Activated T-helper 1 cell treated with anti-CD3 and anti-CD28 coated beads, Interleukin-2, amount 50 U/mL, for 16 hours (primary cell): ENCODE data around the gene ALS2.
"Not testable (repeated sequence)": the region's sequence is repeated elsewhere in the genome, so short reads cannot be mapped to it uniquely, and the experiment has no call there.

ENCODE experiments used
- DNase-seq, 2 donors: peaks; one replicate each; pipeline ENCODE4 v3.0.0-alpha.2; 2020; ENCODE audit warnings: low read depth in 1 of 2, low spot score in 1 of 2

Gene ALS2

DNA sequence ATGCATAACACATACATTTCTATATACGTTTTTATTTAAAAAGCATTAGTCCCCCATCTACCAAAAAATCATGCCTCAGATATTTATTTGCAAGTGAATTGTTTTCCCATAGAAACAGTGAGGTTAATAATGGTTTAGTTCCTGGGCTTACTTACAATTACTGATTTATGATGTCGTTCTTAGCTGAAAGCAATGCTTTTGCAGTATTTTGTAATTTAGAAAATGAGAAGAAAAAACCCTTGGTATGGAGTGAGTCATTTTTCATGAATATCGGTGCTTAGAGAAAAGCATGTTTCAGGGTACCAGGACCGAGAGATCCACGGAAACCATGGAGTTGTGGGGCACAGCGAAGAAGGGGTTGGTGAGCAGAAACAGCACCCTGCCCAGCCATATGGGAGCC, 13.6 kb upstream of the ALS2 start:
- DNase-seq: no peak

DNA sequence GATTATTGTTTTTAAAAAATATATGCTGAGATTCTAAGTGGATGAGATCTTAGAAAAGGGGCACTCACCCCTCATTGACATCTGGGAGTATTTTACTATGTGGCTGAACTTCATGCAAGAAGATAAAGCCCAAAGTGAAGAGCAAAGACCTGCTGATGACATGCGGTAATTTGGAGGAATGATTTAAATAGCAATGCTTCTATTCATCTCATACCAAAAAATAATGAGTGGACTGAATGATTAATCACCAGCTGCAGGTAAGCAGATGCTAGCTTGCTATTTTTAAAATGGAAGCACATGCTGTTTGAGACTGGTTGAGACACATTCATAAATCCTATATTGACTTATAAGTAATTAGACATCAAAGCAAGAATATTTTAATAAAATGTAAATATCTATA, 12.9 kb upstream of the ALS2 start:
- no peak for DNase-seq

DNA sequence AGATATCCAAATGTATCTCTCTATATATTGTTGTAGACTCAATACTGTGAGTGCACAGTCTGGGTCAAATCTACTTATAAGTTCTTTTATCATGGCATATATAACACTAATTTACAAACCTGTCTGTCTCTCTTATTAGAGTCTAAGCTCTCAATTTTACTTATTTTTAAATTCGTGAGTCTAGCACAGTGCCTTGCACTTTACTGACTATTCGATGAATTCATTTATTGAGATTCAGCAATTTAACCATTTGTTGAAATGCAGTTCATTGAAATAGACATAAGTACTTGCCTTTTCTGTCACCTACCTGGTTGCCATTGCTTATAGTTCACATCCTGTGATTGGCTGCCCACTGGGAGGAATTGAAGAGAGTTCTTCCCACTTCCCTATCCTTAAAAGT, 10.3 kb upstream of the ALS2 start:
- no peak for DNase-seq

DNA sequence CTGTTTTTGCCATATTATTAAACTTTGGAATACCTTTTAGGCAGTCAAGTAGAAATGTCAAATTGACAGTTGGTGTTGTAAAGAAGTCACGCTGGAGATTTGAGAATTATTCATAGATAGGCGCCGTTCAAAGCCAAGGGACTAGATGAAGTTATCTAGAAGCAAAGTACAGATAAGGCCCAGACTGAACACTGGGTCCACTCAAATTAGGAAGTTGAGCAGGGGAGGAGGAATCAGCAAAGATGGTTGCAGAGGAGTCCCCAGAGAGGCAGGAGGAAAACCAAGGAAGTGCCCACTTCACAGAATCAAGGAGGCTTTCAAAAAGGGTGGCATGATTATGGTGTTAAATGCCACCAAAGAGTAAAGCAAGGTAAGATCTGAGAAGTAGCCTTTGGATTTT, 9.6 kb upstream of the ALS2 start:
- no peak for DNase-seq

DNA sequence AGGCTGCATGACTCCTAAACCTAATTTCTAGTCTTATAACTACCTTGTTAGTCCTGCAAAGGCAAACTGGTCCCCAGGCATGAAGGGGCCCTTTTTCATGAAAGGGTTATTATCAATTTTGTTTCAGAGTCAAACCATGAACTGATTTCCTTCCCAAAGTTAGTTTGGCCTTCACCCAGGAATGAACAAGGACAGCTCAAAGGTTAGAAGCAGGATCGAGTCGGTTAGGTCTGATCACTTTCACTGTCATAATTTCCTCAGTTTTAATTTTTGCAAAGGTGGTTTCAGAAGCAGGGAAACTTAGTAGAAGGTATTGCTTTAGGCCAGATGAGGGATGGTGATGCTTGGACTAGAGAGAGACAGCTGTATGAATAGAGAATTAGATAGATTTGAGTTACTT, 8.7 kb upstream of the ALS2 start:
- no peak for DNase-seq

DNA sequence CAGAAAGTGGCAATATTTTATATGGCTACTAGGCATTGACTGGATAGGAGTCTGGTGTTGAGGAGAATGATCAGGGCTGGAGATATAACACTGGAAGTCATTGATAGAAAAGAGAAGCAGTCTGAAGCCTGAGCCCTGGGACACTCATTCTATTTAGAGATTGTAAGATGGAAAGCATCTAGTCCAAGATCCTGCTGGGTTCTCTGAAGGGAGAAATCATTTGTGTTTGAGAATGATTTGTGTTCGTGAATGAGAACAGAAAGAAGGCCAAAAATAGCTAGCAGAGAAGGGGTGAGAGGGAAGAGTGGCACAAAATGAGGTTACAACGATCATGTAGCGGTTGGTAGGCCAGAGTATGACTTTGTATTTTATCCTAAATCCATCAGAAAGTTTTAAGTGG, 7.6 kb upstream of the ALS2 start:
- no peak for DNase-seq

DNA sequence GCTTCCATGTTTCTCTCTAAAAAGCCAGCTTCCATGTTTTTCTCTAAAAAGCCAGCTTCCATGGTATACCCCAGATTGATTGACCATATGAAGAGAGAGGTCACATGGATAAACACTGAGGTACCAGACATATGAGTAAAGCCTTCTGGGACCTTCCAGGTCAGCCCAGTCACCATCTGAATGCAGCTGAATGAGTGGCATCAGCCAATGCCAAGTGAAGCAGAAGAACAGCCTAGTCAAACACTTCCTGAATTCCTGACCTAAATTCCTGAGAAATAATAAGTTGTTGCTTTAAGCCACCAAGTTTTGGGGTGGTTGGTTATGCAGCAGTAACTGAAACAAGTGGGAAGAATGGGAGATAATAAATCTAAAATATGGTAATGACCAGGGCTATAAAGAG, 5.7 kb upstream of the ALS2 start:
- no peak for DNase-seq

DNA sequence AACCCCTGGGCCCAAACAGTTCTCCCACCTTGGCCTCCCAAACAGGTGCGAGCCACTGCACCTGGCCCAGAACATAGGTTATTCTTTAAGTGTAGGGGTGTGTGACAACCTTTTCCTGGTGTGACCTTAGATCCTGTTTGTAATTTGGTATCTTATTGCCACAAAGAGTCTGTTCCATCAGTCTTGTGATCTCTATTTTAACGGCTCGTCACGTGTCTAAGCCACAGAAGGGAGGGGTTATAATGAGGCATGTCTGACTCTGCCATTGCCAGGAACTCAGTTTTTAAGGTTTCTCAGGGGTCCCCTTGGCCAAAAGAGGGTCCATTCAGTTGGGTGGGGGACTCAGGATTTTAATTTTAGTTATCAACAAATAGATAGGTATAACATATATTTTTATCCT, 4.4 kb upstream of the ALS2 start:
- no peak for DNase-seq

DNA sequence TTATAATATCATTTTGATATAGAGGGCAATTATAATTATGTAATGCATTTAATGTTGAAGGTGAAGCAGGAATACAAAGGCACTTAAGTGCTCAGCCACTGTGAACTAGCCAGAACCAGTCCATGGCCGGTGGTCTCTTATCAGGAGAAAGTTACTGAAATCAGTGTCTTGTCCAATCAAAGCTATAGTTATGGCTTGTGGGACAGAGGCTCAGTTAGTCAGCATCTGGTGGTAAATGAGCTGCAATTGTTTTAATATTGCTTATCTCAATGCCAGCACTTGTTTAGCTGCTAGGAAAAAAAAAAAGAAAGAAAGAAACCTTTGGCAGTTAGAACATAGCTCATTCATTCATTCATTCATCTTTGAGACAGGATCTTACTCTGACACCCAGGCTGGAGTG, 3.8 kb upstream of the ALS2 start:
- no peak for DNase-seq

DNA sequence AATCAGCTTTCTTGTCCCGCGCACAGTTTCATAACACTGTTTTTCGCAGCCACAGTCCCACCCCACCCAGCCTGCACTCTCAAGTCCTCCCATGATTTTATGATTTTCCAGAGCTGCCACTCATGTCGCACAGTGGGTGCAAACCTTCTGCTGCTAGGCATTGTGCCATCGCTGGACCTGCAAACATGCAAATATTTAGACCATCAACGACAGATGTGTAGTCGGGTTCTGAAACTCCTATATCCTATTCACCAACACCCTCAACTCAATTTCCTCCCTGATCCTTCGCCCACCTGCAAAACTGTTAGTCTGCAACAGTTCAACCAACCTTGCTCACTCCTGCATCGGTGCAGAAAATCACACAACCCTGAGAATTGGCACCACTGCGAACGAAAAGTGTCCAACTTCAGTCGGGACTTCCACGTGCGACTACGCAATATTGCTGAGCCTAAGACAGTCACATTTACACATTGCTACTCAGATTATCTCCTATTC, 871 bp upstream of the ALS2 start:
- DNase-seq: no peak

DNA sequence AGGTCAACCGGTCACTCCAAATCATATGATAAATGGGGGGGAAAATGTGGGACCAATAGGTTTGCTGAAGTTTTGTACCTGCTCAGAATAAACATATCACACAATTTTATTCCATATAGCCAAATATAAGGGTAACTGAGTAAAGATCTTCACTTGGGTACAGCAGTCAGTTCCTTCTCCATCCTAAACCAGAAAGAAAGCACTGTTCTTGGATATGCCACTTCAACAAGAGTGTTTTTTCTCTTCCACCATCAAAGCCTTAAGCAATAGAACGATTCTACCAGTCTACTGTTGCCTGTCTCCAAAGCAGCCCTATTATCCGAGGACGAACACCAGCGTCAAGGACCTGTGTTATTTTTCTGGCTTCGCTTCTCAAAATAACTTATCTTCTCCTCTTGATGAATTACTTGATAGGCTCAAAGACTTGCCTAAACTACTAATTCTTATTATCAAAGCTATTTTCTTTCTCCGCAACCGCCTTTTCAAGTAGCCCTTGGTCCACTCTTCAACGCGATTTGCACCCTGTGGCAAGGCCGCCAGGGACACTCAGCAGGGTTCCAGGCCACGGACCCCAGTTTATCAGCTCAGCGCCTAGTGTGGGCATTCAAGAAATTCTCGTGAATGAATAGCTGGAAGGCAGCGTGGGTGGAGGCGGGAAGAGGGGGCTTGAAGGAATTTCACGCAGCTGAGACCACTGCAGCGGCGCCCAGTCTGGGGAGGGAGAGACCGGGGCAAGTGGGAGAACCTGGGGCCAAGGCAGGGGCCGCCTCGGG, 646 bp downstream of the ALS2 start:
- DNase-seq: no peak

DNA sequence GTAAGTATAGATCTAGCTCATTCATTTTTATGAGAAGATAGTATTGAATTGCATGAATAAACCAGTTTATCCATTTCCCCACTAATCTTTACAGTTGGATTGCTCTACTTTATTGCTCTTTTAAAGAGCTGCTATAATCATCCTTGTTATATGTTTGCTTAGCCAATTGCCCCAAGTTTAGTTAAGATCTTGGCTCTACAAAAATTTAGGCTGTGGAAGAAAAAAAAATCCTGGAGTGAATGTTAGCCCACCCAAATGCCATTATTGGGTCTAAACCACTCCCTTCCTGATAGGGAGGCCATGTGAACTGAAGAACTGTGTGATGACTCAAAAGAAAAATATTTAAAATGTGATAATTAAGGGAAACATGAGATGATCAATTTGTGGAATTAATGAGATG, 2.9 kb downstream of the ALS2 start:
- DNase-seq: no peak

DNA sequence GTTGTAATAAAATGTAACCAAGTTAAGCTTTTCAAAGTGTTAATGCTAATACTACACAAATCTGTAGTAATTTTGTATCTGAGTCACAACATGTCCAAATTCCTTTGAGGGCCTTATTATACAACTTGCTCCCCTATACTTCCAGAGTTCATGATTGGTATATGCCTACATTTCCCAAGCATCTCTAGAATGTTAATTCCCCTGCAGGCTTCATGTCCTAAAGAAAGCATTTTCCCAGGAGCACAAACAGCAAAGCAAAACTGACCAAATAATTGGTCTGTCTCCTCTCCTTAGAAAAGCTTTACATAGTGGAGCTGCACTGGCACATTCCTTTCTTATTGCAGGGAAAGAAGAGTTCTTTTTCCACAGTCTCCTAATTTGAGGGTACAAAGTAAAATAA, 3.7 kb downstream of the ALS2 start:
- no peak for DNase-seq

DNA sequence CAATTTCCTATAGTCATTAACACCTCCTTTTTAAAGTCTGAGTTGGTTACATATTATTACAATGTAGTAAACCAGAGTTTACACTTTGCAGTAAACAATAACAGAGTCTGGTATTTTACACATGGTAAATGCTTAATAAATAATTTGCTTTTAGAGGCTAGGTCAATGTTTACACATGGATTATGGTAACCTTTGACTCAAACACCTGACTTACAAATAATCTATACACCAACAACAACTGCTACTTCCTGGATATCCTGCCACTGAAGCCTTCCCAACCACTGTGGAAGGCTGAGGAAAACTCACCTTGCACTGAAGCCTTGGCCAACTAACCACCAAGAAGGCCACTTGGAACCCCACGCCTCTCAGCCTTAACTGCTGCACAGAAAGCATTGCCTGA, 5.4 kb downstream of the ALS2 start:
- no peak for DNase-seq

DNA sequence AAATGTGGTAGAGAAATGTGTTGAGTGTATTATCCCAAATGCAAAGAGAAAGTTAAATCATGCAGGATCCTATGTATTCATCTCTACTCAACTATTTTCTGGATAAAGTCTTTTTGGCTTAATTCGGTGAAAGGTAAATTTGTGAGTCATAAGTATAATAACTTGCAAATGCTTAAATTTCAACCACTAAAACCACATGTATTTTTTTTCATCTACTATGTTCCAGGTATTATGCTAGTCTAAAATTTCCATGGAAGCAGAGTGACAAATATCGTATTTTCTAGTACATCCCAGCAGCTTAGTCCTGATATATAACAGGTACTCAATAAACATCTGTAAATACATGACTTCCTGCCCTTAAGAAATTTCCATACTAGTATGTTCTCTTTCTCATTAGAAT, 6.2 kb downstream of the ALS2 start:
- DNase-seq: no peak

DNA sequence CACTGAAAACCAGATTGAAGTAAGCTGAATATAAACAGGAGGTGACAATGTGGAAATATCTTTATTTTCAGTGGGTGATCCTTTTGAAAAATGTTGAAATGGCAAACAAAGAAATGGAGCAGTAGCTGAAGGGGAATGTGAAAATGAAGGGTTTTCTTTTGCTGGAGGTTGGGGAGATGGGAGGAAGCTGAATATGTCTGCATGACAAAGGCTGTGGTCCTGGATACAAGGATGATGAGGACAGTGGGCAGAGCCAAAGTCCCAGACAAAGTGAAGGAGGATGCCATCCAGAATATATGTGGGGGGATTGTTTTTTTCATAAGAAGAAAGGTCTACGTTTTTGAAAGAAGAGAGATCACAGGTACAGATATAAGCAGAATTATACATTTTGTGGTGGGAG, 6.7 kb downstream of the ALS2 start:
- no peak for DNase-seq

DNA sequence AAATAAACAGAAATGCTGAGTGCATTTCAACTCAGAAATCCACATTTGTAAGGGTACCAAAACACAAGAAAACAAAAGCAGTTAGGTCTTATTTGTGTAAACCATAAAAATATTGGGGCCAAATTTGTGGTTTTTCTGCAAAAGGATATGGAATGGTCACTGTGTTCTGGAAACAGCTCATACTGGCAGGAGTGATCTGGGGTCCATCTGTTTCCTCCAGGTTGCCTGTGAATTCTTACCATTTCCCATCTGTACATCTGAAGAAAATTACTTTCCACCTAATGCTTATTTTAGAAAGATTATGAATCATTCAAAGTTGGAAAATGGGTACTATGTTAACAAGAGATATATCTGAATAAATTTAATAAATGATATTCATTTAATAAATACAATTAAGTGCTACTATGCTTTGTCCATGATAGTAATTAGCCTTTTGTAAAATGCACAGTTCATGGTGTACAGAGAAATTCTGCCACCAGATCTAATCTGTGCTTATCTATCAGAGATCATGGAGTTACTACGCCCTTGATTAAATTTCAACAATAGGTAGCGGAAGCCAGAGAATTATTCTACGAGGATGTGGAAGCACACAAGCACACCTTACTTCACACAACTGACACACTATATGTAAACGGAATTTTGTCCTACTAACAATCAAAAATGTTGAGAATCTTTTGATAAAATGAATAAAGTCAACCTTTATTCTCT, 10.9 kb downstream of the ALS2 start:
- no peak for DNase-seq

DNA sequence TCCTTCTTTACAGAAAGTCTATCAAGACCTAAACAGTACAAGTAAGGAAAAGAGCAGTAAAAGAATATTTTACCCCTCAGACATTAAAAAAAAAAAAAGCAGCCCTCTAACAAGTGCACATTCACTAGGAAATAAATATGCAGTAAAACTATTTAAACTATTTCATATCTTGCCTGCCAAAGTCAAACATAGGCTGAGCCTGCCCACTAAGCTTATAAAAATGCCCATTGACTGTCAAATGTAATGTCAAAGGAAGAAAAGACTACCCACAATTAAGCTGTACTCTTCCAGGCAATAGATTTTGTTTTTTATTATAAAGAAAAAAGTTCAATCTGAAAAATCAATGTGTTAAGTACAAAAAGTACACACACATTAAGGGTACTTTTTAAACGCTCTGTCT, 11.8 kb downstream of the ALS2 start:
- DNase-seq: no peak

DNA sequence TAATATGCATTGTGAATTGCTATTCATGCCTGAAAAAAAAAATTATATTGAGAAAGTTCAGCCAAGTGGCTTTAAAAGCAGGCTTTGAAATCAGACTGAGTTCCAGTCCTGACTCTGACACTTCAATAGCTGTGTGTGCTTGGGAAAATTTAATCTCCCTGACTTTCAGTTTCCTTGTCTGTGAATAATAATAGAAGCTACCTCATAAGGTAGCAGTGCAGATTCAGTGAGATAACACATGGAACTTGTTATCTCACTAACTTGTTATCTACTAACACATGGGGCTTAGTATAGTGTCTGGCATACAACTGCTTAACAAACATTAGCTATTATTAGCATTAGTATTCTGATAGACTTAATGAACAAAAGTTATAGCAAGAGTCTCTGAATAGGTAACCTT, 14.9 kb downstream of the ALS2 start:
- DNase-seq: no peak

DNA sequence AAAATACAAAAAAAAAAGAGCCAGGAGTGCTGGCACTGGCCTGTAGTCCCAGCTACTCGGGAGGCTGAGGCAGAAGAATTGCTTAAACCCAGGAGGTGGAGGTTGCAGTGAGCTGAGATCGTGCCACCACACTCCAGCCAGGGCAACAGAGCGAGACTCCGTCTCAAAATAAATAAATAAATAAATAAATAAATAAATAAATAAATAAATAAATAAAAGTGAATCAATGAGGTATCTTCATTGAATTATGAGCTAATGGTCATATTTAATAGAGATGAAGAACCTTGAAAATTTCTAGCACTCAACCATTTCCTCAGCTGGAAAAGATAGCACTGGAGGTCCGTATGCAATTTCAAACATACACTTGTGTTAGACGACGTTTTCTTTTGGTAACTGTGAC, 16.3 kb downstream of the ALS2 start:
- DNase-seq: not testable (repeated sequence)

DNA sequence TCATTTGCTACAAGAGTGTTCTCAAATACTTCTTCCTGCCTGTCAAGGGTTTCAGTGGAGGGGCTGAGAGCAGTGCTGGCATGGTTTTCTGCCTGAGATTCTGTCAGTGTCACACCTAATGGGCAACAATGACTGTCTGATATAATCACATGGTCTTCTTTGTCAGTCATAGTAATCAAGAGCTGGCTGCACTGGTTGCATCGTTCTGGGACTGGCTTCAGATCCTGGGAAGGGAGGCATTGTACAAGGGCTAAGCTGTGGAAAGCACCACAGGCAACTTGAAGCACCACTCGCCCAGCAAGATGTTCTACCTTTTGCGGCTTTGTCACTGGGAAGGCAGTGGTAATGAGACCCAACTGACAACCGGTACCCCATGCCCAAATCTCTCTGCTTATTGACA, 19.6 kb downstream of the ALS2 start:
- DNase-seq: no peak

DNA sequence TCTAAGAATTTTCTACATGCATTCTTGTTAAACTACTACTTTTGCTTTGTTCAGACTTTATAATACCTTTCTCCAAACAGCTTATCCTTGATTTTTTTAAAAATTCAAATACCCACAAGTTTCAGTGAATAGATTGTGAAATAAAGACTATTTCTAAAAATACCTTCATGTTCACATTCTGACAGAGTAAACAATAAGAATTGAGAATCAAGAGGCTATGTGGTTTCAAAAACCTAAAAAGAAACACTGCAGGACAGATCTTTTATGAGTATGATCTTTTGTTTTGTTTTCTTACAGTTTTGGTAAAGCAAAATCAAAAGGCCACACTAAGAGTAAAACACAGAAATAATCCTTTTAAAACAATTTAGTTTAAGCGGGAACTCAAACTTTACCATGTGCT, 21.2 kb downstream of the ALS2 start:
- no peak for DNase-seq

DNA sequence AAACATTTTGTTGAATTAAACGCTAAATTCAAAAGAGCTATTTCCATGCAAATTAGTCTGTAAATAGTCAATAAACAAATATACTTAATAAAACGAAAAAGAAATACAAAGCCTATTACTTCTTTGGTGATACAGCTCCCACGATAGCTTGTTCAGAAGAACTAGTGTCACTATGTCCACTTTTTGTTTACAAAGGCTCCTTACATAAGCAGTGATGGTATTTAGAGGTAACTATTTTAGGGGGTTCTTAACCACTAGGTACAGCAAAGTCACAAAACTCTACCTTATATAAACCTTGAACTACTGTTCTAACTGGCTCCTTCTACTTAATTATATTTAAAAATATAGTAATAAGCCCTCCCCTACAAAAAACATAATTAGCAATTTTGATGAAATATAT, 21.9 kb downstream of the ALS2 start:
- DNase-seq: no peak
